ENCODE results near the gene FGF11.
"Not testable (repeated sequence)": the region's sequence is repeated elsewhere in the genome, so short reads cannot be mapped to it uniquely, and the experiment has no call there.

GRCh38 chr17:7481275-7481674 lies 42.0 kb downstream of the FGF11 start, which contains the start of gene SLC35G6:
- not testable (repeated sequence) for TF ChIP-seq CTCF, POLR2A (IDR thresholded peaks at IDR 0.05)

Data from body of pancreas (tissue), 4 donors.